ENCODE data around the gene KRT8.

GRCh38 chr12:52926596-52927234 lies 21.8 kb upstream of the KRT8 start:
- TF ChIP-seq CTCF (IDR thresholded peaks at IDR 0.05) (no peak), POLR2A (IDR thresholded peaks at IDR 0.05) (no peak)
